ENCODE results near the gene C2orf49.
A peak's percentile ranks its signal among the peaks of the same experiment; 100 is the strongest.

C2orf49 gene

DNA sequence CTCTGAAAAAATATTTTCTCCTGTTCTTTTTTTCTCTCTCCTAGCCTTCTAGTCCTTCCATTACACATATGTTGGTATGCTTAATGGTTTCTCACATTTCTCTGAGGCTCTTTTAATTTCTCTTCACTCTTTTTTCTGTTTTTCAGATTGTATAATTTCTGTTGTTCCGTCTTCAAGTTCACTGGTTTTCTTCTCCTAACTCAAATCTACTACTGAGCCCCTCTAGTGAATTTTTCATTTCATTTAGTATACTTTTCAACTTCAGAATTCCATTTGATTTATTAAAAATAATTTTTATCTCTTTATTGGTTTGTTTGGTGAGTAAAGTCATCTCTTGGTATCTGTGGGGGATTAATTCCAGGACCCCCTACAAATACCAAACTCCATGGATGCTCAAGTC is 19.8 kb downstream of the C2orf49 start:
- FAIRE-seq (no peak), DNase-seq (ENCODE audit: extremely low spot score, insufficient read length, low read depth) (no peak)

DNA sequence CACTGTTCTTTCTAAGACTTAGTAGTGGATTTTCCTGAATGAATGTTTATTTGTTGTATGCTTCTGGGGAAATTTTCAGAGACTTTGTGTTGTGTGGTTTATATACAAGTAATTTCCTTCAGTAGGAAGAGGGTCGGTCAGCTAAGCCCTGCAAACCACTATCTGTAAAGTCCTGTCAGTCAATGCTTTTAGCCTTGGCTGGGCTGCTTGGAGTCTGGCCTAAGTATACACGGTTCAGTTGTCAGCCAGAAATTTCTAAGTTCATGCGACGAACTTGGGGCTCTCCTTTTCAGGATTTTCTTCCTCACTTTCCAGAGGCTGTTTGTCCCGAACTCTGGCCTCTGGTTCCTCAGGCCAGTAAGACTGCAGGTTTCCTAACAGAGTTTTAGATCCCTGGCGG is 21.3 kb downstream of the C2orf49 start:
- no peak for DNase-seq (ENCODE audit: extremely low spot score, insufficient read length, low read depth)
- no peak for FAIRE-seq

DNA sequence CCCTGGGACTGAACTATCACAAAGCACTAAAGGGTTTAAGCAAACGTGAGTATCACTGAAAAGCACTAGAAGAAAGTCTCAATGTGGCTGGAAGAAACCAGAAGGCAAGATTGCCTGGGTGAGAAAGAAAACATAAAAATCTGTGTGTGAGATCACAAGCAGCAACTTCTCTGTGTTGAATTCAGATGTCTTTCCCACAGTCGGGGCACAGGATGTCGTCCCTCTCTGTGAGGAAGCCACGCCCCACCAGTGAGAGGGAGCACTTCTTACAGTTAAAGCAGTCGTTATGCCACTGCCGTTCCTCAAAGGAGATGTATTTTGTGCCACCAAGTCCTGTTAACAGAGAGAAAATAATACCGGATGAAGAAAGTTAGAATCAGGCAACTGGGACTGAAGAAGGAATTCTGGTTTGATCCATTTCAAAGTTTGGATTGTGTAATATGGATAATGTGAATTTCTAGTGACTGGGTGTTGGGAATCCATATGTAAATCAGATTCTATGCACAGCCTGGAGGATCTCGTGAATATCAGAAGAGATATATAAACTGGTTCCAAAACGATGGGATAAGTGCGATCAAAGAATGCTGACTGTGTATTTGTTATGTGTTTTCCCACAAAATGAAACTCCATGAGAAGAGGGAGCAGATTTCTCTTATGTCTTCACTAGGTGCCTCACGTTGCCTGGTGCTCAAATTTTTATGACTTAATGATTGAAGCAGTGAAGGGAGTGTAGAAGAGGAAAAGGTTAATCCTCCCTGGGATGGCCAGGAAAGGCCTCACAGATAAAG is 24.0 kb downstream of the C2orf49 start:
- DNase-seq (ENCODE audit: extremely low spot score, insufficient read length, low read depth) (no peak), FAIRE-seq (no peak)

- DNase-seq (ENCODE audit: extremely low spot score, insufficient read length, low read depth), result no peak
- no peak for FAIRE-seq
Measured at GRCh38 chr2:105362862-105363591, 25.7 kb downstream of the C2orf49 start.

DNA sequence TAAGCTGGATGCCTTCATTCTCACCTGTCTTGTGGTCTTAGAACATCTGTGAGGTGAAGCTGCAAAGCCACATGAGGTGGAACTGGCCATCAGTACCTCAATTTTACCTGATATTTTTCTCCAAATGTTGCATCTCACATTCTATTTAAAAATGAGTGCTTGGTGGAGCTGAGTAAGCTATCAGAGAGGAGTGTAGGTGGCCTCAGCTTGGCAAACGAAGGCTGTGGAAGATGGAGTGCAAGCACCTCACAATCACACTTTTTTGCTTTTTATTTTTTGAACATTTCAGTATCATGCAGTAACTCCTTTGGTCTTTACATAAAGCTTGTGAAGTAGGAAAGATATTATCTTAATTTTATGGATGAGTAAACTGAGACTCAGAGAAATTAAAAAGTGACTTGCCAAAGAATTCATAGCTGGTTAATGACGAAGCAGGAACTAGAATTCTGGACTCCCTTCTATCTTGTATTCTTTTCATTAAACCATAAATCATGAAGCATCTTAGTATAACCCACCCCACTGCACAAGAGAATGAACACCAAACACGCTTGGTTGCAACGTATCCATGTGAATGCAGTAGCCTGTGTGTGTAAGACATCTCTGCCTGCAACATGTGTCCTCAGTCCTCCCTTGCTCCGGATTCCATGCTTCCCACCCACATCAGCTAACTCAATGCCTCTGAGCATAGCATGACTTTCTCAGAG is 27.2 kb downstream of the C2orf49 start:
- no peak for DNase-seq (ENCODE audit: extremely low spot score, insufficient read length, low read depth)
- no peak for FAIRE-seq

DNA sequence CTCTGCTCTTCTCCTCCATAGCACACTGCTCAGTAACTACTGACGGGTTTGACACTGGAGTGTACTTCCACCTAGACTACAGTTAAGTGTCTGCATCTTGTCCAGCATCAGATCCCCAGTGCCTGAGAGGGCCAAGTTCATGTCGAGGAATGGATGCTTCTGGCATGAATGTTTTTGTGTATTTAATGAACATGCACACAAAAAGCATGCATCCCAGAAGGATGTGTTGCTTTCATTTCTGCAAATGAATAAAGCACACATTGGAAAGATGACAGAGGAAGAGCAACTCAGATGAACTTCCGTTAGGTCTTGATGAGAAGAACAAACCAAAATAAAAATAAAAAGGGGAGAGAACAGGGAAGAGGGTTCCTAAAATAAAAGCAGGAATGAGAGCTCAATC is 27.9 kb downstream of the C2orf49 start:
- FAIRE-seq (no peak), DNase-seq (ENCODE audit: extremely low spot score, insufficient read length, low read depth) (no peak)

DNA sequence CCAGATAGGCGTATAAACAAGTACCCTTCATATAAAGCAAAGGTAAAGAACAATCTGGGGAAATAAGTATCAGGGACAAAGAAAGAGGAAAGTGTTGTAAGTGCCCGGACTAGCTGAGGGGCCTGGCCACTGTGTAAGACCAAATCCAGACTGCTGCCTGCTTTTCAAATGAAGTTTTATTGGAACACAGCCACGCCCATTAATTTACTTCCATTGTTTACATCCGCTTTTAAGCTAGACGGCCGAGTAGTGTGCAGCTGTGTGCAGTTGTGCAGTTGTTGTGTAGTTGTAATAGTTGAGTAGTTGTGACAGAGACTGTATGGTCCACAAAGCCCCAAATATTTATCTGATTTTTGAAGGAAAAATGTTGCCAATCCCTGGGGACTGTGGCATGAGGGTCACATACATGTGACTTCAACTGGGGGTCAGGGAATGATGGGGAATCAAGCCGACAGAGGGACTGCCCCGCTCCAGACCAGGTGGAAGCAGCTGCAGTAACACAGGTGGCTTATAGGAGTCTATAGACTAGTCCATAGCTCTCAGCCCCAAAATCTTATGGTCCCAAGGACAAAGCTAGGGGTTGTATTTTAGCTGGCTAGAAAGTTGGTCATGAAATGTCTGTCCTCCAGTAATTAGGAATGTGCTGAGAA is 31.5 kb downstream of the C2orf49 start:
- FAIRE-seq, result no peak
- no peak for DNase-seq (ENCODE audit: extremely low spot score, insufficient read length, low read depth)

DNA sequence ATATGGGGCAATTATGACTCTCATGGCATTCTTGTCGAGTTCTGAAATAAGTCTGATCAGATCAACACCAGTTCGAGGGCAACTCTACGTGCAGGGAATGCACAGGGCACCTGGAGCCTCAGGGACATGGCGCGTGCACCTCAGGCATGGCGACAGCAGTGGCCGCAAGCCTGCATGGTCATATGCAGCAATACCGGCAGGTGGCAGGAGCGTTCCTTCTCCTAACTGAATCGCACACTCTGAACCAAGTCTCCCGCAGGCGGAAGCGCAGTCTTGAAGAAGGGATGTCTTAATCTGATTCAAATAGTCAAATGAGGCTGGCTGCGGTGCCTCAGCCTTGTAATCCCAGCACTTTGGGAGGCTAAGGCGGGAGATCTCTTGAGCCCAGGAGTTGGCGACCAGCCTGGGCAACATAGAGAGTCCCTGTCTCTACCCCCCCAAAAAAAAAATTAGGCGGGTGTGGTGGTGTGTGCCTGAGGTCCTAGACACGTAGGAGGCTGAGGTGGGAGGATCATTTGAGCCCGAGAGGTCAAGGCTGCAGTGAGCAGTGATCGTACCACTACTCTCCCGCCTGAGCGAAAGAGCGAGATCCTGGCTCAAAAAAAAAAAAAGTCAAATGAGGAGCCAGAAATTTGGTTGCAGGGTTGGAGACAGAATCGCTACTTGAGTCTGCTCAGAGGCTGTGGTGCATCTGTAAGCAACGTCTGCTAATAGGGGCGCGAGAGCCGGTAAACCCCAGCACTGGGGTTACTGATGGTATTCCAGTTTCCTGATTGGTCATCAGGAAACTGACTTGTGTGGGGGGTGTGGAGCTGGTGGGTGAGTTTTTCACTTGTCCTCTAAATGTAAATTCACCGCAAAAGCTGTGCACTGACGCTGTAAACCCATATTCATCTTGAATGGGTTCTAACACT is 32.7 kb downstream of the C2orf49 start:
- peak; percentile 91 for FAIRE-seq
- peak; percentile 51 for DNase-seq (ENCODE audit: extremely low spot score, insufficient read length, low read depth)

DNA sequence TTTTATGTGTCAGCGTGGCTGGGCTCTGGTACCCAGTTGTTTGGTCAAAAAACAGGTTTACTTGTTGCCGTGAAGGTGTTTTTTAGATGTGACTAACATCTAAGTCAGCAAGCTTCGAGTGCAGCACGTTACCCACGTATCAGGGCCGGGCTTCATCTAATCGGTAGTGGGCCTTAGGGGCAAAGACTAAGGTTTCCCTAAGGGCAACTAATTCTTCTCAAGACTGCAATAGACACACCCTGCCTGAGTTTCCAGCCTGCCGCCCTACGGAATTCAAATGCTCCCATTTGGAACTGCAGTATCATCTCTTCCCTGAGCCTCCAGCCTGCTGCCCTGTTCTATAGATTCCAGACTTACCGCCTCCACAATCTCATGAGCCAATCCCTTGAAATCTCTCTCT is 33.8 kb downstream of the C2orf49 start:
- DNase-seq (ENCODE audit: extremely low spot score, insufficient read length, low read depth) (no peak), FAIRE-seq (no peak)

DNA sequence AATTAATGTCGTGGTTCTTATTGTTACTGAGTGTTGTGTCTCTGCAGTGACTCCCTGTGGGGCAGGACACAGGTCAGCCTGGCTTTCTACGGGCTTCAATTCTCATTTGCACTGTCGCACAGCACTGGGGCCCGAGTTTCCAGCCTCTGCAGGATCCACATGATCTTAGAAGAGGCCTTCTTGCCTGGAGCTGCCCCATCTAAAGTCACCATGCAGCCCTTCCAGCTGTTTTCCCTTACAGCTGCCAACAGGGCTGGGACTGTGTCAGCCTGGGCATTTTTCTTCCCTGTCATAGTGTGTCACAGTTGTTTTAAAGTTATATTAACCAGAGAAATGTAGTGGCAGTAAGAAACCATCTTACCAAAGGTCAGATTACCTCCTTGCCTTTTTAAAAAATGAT is 34.5 kb downstream of the C2orf49 start:
- no peak for FAIRE-seq
- DNase-seq (ENCODE audit: extremely low spot score, insufficient read length, low read depth), result no peak

DNA sequence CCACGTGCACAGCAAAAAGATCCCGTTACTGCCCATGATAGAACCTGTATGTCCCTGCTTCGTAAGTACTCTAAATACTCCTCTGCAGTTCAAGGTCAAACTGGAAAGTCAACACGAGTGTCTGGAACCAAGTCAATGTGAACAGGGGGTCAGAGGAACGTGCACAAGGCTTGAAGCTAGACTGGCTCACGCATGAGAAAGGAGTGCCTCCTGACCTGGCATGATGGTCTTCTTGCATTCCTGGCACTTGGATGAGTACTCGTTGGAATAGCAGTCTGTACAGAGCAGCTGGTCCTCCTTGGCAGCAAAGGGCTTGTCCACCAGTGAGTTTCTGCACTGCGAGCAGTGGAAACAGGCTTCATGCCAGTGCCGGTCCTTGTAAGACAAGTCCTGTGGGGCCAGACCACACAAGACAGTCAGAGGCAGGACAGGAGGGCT is 36.0 kb downstream of the C2orf49 start:
- DNase-seq (ENCODE audit: extremely low spot score, insufficient read length, low read depth) (no peak), FAIRE-seq (no peak)

DNA sequence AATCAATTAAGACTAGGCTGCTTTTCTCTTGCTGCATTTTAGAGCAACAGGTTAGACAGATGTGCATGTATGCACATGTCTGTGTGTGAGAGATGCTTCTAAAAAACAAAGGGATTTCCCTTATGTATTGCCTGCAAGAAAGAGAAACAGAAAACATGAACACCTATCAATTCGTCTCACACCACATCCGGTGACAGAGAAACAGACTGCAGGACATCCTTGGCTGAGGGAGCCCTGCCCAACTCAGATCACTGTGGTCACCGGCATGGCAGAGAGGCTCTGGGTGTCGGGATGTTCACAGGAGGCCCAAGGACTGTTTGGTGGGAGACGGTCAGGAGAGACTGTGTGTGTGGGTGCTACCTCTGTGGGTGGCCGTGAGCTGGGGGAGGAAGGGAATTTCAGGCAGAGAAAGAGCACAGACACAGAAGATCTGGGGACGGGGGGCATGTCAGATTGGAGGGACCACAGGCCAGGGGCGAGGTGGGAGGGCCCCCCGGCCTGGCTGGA is 36.6 kb downstream of the C2orf49 start:
- FAIRE-seq (peak; percentile 84), DNase-seq (ENCODE audit: extremely low spot score, insufficient read length, low read depth) (peak; percentile 49)

GRCh38 chr2:105375001-105375561 is 37.7 kb downstream of the C2orf49 start:
- DNase-seq (ENCODE audit: extremely low spot score, insufficient read length, low read depth) (no peak), FAIRE-seq (no peak)

DNA sequence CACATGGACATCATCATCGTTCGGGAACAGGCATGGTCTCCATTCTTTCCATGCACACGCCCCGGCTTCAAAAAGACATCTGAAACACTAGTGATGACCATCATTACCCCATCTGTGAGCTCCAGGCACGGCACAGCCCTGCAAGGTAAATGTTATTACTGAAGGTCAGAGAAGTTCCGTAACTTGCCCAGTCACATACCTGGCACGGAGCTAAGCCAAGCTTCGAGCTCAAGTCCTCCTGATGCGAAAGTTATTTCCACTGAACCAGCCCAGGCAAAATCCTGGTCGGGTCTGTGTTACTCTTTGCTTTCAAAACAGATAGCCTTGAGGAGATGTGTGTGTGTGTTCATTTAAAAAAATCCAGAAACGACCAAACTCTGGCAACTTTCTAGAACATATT is 38.7 kb downstream of the C2orf49 start:
- DNase-seq (ENCODE audit: extremely low spot score, insufficient read length, low read depth) (no peak), FAIRE-seq (no peak)

DNA sequence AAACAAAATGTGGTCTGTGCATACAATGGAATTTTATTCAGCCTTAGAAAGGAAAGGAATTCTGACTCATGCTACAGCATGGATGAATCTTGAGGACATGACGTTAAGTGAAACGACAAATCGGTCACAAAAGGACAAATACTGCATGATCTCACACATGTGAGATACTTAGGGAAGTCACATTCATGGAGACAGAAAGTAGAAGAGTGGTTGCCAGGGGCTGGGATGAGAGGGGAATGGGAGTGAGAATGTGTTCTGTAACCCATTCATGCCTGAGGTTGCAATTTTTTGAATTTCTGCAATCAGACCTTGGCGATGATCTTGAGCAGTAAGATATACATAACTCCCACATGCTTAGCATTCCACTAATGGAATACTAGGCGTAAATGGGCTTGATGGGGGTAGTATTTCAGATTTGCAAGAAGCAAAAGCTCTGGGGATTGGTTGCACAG is 39.5 kb downstream of the C2orf49 start:
- DNase-seq (ENCODE audit: extremely low spot score, insufficient read length, low read depth), result no peak
- FAIRE-seq, result no peak

DNA sequence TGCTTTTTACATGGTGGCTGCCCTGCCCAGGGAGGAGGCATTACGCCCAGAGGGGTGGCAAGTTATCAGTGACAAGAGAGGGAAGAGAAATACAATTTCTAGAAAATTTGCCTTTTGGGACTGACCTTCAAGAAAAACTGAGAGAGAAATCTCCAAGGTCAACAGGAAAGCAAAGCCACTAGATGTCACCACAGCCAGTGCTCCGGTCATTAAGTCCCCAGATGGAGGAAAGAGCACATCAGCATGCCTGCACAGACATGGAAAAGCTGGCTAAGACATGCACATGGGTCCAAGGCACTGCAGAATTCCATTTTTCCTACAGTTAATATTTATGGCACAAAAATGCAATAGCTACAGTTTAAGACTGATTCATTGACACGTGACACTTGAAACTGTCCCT is 40.5 kb downstream of the C2orf49 start:
- FAIRE-seq (no peak), DNase-seq (ENCODE audit: extremely low spot score, insufficient read length, low read depth) (no peak)

- FAIRE-seq (no peak), DNase-seq (ENCODE audit: extremely low spot score, insufficient read length, low read depth) (no peak)
Measured at GRCh38 chr2:105378276-105378840, 41.0 kb downstream of the C2orf49 start.

DNA sequence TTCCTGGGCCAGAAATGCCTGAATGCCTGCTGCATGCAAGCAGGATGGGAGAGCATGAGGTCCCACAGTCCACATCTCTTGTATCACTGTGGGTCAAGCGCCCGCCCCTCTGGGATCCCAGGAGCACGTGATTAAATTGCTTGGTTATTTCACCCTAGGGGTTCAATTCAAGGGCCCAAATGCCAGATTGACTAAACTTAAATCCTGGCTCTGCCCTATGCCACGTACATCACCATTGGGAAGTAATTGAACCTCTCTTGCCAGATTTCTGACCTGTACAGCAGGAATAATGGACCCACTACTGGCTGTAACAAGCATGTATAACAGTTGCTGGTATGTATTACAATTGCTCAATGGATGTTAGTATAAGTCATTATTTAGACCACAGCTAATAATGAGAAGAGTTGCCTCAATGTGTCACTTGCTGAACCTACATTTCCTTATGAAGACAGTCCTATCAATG is 41.6 kb downstream of the C2orf49 start:
- DNase-seq (ENCODE audit: extremely low spot score, insufficient read length, low read depth) (no peak), FAIRE-seq (no peak)

Measured in GM18507 (cell line).